ENCODE measurements around the gene EIPR1.

The EIPR1 gene

DNA sequence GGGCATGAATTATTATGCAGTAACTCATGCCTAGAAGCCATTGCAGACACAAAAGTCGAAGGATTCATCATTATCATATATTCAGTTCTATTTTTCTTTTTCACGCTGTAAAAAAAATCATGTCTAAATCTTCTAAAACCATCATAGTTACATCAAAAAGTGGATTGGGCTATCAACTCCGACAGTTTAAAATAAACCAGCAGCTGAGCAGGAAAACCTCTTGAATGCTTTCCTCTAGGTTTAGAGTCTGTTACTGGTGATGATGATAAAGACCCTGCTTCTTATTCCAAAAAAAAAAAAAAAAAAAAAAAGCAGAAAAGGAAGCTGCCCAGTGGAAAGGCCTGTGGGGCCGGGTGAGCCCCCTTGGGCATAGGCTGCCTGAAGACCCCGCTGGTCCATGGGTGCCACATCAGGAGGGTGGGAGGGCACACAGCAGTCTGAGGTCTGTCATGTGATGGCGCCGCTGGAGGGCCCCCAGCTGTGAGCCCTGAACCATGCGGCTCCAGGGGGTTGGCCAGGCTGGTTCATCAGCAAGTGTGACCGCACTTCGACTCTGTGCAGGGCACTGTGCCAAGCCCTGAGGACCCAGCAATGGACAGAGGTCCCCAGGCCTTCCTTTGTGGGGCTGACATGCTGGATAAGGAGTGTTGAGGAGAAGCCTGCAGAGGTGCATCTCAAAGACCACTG, 199.6 kb downstream of the EIPR1 start:
- no peak for ATAC-seq
- TF ChIP-seq BACH2 (CRISPR knock-in tag; IDR thresholded peaks at IDR 0.05; ENCODE audit: borderline replicate concordance): no peak
- no peak for TF ChIP-seq OSR1 (CRISPR knock-in tag; IDR thresholded peaks at IDR 0.05)
- no peak for TF ChIP-seq ISL1 (CRISPR knock-in tag; IDR thresholded peaks at IDR 0.05)
- TF ChIP-seq, protein P1, sequence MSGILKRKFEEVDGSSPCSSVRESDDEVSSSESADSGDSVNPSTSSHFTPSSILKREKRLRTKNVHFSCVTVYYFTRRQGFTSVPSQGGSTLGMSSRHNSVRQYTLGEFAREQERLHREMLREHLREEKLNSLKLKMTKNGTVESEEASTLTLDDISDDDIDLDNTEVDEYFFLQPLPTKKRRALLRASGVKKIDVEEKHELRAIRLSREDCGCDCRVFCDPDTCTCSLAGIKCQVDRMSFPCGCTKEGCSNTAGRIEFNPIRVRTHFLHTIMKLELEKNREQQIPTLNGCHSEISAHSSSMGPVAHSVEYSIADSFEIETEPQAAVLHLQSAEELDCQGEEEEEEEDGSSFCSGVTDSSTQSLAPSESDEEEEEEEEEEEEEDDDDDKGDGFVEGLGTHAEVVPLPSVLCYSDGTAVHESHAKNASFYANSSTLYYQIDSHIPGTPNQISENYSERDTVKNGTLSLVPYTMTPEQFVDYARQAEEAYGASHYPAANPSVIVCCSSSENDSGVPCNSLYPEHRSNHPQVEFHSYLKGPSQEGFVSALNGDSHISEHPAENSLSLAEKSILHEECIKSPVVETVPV (CRISPR knock-in tag; IDR thresholded peaks at IDR 0.05): no peak
- TF ChIP-seq, protein P2, sequence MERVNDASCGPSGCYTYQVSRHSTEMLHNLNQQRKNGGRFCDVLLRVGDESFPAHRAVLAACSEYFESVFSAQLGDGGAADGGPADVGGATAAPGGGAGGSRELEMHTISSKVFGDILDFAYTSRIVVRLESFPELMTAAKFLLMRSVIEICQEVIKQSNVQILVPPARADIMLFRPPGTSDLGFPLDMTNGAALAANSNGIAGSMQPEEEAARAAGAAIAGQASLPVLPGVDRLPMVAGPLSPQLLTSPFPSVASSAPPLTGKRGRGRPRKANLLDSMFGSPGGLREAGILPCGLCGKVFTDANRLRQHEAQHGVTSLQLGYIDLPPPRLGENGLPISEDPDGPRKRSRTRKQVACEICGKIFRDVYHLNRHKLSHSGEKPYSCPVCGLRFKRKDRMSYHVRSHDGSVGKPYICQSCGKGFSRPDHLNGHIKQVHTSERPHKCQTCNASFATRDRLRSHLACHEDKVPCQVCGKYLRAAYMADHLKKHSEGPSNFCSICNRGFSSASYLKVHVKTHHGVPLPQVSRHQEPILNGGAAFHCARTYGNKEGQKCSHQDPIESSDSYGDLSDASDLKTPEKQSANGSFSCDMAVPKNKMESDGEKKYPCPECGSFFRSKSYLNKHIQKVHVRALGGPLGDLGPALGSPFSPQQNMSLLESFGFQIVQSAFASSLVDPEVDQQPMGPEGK (CRISPR knock-in tag; IDR thresholded peaks at IDR 0.05; ENCODE audit: borderline replicate concordance): no peak
- TF ChIP-seq ZC3H10 (CRISPR knock-in tag; IDR thresholded peaks at IDR 0.05): no peak
- no peak for TF ChIP-seq ZNF8 (CRISPR knock-in tag; IDR thresholded peaks at IDR 0.05)
- no peak for TF ChIP-seq ZFP3 (CRISPR knock-in tag; IDR thresholded peaks at IDR 0.05)
- no peak for TF ChIP-seq ZNF565 (CRISPR knock-in tag; conservative IDR thresholded peaks at IDR 0.05; ENCODE audit: low read depth)
- no peak for TF ChIP-seq SNAI2 (CRISPR knock-in tag; IDR thresholded peaks at IDR 0.05)
- no peak for TF ChIP-seq ARNTL (CRISPR knock-in tag; IDR thresholded peaks at IDR 0.05; ENCODE audit: borderline replicate concordance, low read depth)
- TF ChIP-seq ZFP30 (CRISPR knock-in tag; IDR thresholded peaks at IDR 0.05): no peak
- TF ChIP-seq ZNF70 (CRISPR knock-in tag; IDR thresholded peaks at IDR 0.05): no peak
- no peak for TF ChIP-seq RARB (CRISPR knock-in tag; IDR thresholded peaks at IDR 0.05)
- TF ChIP-seq, protein P3, sequence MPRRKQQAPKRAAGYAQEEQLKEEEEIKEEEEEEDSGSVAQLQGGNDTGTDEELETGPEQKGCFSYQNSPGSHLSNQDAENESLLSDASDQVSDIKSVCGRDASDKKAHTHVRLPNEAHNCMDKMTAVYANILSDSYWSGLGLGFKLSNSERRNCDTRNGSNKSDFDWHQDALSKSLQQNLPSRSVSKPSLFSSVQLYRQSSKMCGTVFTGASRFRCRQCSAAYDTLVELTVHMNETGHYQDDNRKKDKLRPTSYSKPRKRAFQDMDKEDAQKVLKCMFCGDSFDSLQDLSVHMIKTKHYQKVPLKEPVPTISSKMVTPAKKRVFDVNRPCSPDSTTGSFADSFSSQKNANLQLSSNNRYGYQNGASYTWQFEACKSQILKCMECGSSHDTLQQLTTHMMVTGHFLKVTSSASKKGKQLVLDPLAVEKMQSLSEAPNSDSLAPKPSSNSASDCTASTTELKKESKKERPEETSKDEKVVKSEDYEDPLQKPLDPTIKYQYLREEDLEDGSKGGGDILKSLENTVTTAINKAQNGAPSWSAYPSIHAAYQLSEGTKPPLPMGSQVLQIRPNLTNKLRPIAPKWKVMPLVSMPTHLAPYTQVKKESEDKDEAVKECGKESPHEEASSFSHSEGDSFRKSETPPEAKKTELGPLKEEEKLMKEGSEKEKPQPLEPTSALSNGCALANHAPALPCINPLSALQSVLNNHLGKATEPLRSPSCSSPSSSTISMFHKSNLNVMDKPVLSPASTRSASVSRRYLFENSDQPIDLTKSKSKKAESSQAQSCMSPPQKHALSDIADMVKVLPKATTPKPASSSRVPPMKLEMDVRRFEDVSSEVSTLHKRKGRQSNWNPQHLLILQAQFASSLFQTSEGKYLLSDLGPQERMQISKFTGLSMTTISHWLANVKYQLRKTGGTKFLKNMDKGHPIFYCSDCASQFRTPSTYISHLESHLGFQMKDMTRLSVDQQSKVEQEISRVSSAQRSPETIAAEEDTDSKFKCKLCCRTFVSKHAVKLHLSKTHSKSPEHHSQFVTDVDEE (CRISPR knock-in tag; IDR thresholded peaks at IDR 0.05): no peak
- no peak for TF ChIP-seq TOX (CRISPR knock-in tag; IDR thresholded peaks at IDR 0.05; ENCODE audit: borderline replicate concordance)
- TF ChIP-seq TCF4 (CRISPR knock-in tag; IDR thresholded peaks at IDR 0.05; ENCODE audit: borderline replicate concordance): no peak
- TF ChIP-seq, protein P4, sequence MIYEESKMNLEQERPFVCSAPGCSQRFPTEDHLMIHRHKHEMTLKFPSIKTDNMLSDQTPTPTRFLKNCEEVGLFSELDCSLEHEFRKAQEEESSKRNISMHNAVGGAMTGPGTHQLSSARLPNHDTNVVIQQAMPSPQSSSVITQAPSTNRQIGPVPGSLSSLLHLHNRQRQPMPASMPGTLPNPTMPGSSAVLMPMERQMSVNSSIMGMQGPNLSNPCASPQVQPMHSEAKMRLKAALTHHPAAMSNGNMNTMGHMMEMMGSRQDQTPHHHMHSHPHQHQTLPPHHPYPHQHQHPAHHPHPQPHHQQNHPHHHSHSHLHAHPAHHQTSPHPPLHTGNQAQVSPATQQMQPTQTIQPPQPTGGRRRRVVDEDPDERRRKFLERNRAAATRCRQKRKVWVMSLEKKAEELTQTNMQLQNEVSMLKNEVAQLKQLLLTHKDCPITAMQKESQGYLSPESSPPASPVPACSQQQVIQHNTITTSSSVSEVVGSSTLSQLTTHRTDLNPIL (CRISPR knock-in tag; IDR thresholded peaks at IDR 0.05; ENCODE audit: low read depth): no peak
- no peak for TF ChIP-seq CSDC2 (CRISPR knock-in tag; IDR thresholded peaks at IDR 0.05)

DNA sequence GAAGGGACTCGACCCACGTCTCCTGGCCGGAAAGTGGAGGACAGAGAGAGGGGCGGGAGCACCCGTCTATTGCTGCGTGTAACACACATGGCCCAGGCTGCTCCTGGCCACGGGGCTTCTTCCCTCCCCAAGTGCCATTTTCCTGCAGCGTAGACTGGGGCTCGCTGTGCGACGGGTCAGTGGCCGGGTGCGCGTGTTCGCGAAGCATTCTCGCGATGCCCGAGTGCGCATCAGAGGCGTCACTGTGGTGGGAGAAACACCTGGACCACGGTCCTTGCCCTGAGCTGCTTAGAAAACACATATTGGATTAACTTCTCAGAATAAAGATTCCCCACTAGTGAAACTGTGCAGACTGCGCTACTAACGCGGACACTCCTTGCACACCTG, 200.8 kb downstream of the EIPR1 start:
- TF ChIP-seq, protein P5, sequence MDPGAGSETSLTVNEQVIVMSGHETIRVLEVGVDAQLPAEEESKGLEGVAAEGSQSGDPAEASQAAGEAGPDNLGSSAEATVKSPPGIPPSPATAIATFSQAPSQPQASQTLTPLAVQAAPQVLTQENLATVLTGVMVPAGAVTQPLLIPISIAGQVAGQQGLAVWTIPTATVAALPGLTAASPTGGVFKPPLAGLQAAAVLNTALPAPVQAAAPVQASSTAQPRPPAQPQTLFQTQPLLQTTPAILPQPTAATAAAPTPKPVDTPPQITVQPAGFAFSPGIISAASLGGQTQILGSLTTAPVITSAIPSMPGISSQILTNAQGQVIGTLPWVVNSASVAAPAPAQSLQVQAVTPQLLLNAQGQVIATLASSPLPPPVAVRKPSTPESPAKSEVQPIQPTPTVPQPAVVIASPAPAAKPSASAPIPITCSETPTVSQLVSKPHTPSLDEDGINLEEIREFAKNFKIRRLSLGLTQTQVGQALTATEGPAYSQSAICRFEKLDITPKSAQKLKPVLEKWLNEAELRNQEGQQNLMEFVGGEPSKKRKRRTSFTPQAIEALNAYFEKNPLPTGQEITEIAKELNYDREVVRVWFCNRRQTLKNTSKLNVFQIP (CRISPR knock-in tag; IDR thresholded peaks at IDR 0.05; ENCODE audit: borderline replicate concordance, low read depth): no peak
- TF ChIP-seq, protein P3 (CRISPR knock-in tag; IDR thresholded peaks at IDR 0.05): no peak
- TF ChIP-seq, protein P4 (CRISPR knock-in tag; IDR thresholded peaks at IDR 0.05; ENCODE audit: low read depth): no peak
- TF ChIP-seq ZFP30 (CRISPR knock-in tag; IDR thresholded peaks at IDR 0.05): no peak
- no peak for TF ChIP-seq ARNTL (CRISPR knock-in tag; IDR thresholded peaks at IDR 0.05; ENCODE audit: borderline replicate concordance, low read depth)
- TF ChIP-seq TOX (CRISPR knock-in tag; IDR thresholded peaks at IDR 0.05; ENCODE audit: borderline replicate concordance): no peak
- TF ChIP-seq ISL1 (CRISPR knock-in tag; IDR thresholded peaks at IDR 0.05): no peak
- no peak for TF ChIP-seq CSDC2 (CRISPR knock-in tag; IDR thresholded peaks at IDR 0.05)
- TF ChIP-seq TCF4 (CRISPR knock-in tag; IDR thresholded peaks at IDR 0.05; ENCODE audit: borderline replicate concordance): no peak
- TF ChIP-seq ZC3H10 (CRISPR knock-in tag; IDR thresholded peaks at IDR 0.05): no peak
- ATAC-seq: no peak
